Urinary bladder (tissue), 4 donors: ENCODE data around the gene SPSB2. TPM values are rescaled to one million over a fixed set of nuclear protein-coding genes. Genes with fewer than 3 reads are reported as not detected.

ENCODE experiments used
- DNase-seq: peaks from one replicate; pipeline ENCODE4 v3.0.0-alpha.2; 2015; ENCODE audit errors: extremely low spot score
- H3K27ac ChIP-seq: one replicate; pipeline ENCODE4 v1.5.1; 2013; ENCODE audit warnings: low read depth, mild to moderate bottlenecking, moderate library complexity
- H3K36me3 ChIP-seq: one replicate; pipeline ENCODE4 v1.6.1; 2013; ENCODE audit warnings: mild to moderate bottlenecking, moderate library complexity; ENCODE audit not compliant: insufficient read depth
- H3K4me1 ChIP-seq: one replicate; pipeline ENCODE4 v1.6.1; 2013; ENCODE audit warnings: mild to moderate bottlenecking, moderate library complexity; ENCODE audit not compliant: insufficient read depth
- H3K4me3 ChIP-seq: one replicate; pipeline ENCODE4 v1.5.1; 2013; ENCODE audit warnings: low read depth, low read length
- WGBS: extraction: QIAGEN DNeasy Blood & Tissue Kit; methylation state at CpG from one replicate; pipeline ENCODE4 v1.1.7; 2013; 5-methylcytosine and 5-hydroxymethylcytosine counted together
- polyA plus RNA-seq: library from polyadenylated mRNA; stranded (reverse); fragments of 200-250 nt; gene quantifications from one replicate; pipeline ENCODE4 v1.2.3, GENCODE V29; 2013
- total RNA-seq: library from RNA; depleted of rRNA; stranded (reverse); fragments of >200 nt; gene quantifications from one replicate; pipeline ENCODE4 v1.2.3, GENCODE V29; 2014
- donor health status: healthy with polysubstance abuse.
- donor health status: healthy.

SPSB2 gene
- total RNA-seq (3.2 TPM), polyA plus RNA-seq (12.3 TPM)

- Histone ChIP-seq H3K4me1 (no peaks in the 10 kb centered on the region), H3K36me3 (no peaks in the 10 kb centered on the region), H3K4me3 (peak within 1 kb of the TSS; percentile 66), H3K27ac (peak within 1 kb of the TSS; percentile 62)
- WGBS: under 1% methylated on average over 66 of the region's 66 CpGs
- peak; percentile 84 for DNase-seq
Observed at GRCh38 chr12:6873094-6874014, at the start of gene SPSB2. SPSB2 (minus strand) TSS chr12:6873303; CDS start chr12:6872901, 402 bp downstream.

GRCh38 chr12:6921996-6922946, 49.2 kb upstream of the SPSB2 start:
- no peaks in the 10 kb centered on the region for H3K36me3 ChIP-seq

GRCh38 chr12:6921539-6921938, 48.4 kb upstream of the SPSB2 start:
- H3K27ac ChIP-seq: no peak overlapping the region
- H3K36me3 ChIP-seq: no peaks in the 10 kb centered on the region
- WGBS: 86% methylated on average over 7 of the region's 7 CpGs
- no peak overlapping the region for H3K4me3 ChIP-seq
- no peak for DNase-seq
- no peaks in the 10 kb centered on the region for H3K4me1 ChIP-seq

More at GRCh38 chr12:6921996-6922946, 49.2 kb upstream of the SPSB2 start:
- H3K27ac ChIP-seq: no peak overlapping the region
- no peak for DNase-seq
- 79% methylated on average over 9 of the region's 9 CpGs for WGBS
- no peaks in the 10 kb centered on the region for H3K4me1 ChIP-seq
- no peak overlapping the region for H3K4me3 ChIP-seq

GRCh38 chr12:6919588-6919987, 46.5 kb upstream of the SPSB2 start:
- Histone ChIP-seq H3K27ac (no peak overlapping the region), H3K36me3 (no peaks in the 10 kb centered on the region), H3K4me3 (no peak overlapping the region), H3K4me1 (no peaks in the 10 kb centered on the region)
- no peak for DNase-seq
- 75% methylated on average over 7 of the region's 7 CpGs for WGBS

DNA sequence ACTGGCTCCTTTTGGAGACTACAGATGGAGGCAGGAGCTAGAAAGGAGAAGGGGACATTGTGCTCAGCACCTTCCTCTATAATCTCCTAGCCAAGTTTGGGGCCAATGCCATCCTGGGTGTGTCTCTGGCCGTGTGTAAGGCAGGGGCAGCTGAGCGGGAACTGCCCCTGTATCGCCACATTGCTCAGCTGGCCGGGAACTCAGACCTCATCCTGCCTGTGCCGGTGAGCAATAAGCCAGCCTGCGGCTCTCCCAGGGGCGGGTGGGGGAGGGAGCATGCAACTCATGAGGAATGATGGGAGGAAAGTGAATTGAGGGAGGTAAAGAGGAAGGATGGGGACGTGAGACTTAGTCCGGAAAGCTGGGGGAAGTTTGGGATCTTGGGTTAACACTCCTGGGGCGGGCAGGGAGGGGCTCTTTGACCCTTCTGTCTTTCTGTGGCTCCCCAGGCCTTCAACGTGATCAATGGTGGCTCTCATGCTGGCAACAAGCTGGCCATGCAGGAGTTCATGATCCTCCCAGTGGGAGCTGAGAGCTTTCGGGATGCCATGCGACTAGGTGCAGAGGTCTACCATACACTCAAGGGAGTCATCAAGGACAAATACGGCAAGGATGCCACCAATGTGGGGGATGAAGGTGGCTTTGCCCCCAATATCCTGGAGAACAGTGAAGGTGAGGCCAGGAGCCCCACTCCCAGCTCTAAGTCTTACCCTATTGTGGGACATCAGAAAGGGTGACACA, 44.6 kb upstream of the SPSB2 start:
- no peak for DNase-seq
- Histone ChIP-seq H3K4me3 (no peak overlapping the region), H3K4me1 (no peaks in the 10 kb centered on the region), H3K27ac (no peak overlapping the region), H3K36me3 (no peaks in the 10 kb centered on the region)
- WGBS: 80% methylated on average over 14 of the region's 14 CpGs

- 89% methylated on average over 11 of the region's 11 CpGs for WGBS
- H3K27ac ChIP-seq: no peak overlapping the region
- no peaks in the 10 kb centered on the region for H3K4me1 ChIP-seq
- DNase-seq: no peak
- no peak overlapping the region for H3K4me3 ChIP-seq
- no peaks in the 10 kb centered on the region for H3K36me3 ChIP-seq
Observed at GRCh38 chr12:6916426-6917200, 43.5 kb upstream of the SPSB2 start.

DNA sequence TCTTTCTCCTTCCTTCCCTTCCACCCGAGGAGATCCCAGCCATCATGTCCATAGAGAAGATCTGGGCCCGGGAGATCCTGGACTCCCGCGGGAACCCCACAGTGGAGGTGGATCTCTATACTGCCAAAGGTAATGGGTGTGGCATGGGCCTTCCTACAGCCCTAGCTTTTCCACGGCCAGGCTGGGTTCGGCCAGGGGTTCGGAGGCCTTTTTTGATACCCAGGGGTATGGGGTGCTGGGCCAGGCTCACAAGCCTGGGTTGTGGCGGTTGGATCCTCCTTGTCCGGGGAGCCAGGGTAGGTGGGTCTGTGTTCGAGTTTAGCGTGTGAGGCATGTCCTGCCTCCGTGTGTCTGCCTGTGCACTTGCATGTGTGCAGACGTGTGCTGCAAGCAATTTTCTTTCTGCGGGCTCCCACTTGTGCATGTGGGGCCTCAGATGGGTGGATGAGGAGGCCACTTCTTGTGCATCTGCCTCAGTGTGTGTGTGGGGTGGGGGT, 42.7 kb upstream of the SPSB2 start:
- WGBS: 78% methylated on average over 14 of the region's 14 CpGs
- no peak for DNase-seq
- H3K27ac ChIP-seq: no peak overlapping the region

DNA sequence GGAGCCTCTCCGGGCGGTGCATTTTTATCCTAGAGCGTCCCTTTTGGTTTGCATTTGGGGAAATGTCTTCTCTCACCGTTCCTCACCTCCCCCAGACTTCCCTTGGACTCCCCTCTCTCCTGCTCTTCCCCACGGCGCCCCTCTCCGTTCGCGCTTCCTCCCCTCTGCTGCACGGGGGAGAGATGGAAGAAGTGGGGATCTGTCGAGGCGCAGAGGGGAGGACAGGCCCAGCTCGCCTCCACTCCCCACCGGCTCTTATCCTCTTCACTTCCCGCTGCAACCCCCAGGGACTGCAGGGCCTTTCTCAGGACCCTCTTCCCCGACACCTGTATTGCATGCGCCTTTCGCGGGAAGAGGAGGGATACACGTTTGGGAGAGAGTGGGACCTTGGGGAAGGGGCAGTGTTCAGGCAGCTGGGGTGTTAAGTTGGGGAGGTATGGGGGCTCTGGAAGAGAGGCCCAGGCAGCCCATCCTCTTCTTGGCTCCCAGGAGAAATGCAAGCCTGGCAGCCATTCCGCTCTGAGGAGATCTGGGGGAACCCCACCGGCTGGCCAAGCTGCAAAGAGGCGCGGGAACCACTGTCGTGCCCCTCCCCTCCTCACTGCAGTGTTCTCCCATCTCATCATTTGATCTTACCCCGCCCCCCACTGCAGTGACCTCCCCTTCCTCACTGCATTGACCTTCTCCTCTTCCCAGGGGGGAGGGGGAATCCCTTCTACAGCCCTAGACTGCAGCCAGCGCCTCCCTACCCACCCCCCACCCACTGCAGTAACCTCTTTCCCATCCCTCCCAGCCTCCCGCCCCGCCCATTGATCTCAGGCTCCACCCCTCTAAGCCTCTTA, 42.1 kb upstream of the SPSB2 start:
- Histone ChIP-seq H3K4me1 (no peaks in the 10 kb centered on the region), H3K4me3 (peak overlapping the region; percentile 61), H3K27ac (no peak overlapping the region), H3K36me3 (no peaks in the 10 kb centered on the region)
- WGBS: 19% methylated on average over 29 of the region's 29 CpGs
- no peak for DNase-seq

More for the DNA sequence above, 42.7 kb upstream of the SPSB2 start:
- H3K4me3 ChIP-seq: no peak overlapping the region
- no peaks in the 10 kb centered on the region for H3K4me1 ChIP-seq
- H3K36me3 ChIP-seq: no peaks in the 10 kb centered on the region

GRCh38 chr12:6914246-6914946, 41.3 kb upstream of the SPSB2 start, which contains the start of gene ENO2:
ENO2 (plus strand) TSS chr12:6914580; CDS start chr12:6915833, 1,253 bp downstream.
- WGBS: under 1% methylated on average over 68 of the region's 68 CpGs

GRCh38 chr12:6912164-6912935, 39.2 kb upstream of the SPSB2 start:
- 89% methylated on average over 15 of the region's 15 CpGs for WGBS
- Histone ChIP-seq H3K4me3 (no peak overlapping the region), H3K27ac (no peak overlapping the region), H3K4me1 (no peaks in the 10 kb centered on the region), H3K36me3 (no peaks in the 10 kb centered on the region)
- no peak for DNase-seq

More at GRCh38 chr12:6914246-6914946, 41.3 kb upstream of the SPSB2 start, which contains the start of gene ENO2:
- DNase-seq: no peak
- peak within 1 kb of the TSS; percentile 66 for H3K27ac ChIP-seq
- peak within 1 kb of the TSS; percentile 61 for H3K4me3 ChIP-seq
- no peaks in the 10 kb centered on the region for H3K4me1 ChIP-seq
- no peaks in the 10 kb centered on the region for H3K36me3 ChIP-seq
